GM18498 (cell line): ENCODE data around the gene MOG.

Experiments used
- ATAC-seq: cut with Tn5 transposase; IDR thresholded peaks from one replicate; pipeline ENCODE4 v1.9.1; 2021; ENCODE audit warnings: mild to moderate bottlenecking, moderate library complexity; ENCODE audit not compliant: unreplicated experiment

Gene MOG

DNA sequence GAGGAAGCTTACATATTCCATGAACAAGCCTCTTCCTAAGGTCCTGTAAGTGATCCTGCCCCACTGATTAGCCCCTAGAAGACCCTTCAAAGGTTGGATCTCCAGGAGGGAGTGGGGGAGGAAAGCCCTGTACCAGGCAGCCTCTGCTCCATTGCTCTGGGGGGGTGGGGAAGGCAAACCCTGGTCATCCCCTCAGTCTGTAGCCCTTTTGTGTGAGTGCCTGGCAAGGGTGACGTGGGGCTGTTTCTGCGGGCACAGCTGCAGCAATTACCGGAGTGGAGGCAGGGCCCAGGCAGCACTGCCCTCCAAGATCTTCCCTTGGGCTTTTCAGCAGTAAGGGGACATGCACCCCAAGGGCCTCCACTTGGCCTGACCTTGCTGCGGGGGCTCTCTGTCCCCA lies at the start of gene MOG:
Gene MOG, plus strand, starts transcription at position 295 of the 400 bp plus-strand sequence. CDS start 118 bp downstream, outside the sequence.
- ATAC-seq: no peak

DNA sequence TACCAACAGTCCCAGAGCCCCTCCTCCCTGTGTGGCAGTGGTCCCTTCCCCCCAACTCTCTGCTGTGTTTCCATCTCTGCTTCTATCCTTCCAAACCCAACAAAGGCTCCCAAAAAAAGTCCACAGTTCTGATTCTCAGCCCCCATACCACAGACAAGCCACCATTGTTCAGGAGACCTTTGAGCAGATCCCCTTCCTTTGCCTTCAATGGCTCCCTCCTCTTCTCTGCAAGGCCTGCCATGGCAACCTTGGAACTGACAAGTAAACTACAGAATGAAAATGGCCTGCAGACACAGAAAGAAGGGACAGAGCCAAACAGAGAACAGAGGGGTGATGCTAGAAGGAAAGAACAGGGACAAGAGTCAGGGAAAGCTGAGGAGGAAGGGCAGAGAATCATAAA lies 48.8 kb upstream of the MOG start:
- no peak for ATAC-seq

DNA sequence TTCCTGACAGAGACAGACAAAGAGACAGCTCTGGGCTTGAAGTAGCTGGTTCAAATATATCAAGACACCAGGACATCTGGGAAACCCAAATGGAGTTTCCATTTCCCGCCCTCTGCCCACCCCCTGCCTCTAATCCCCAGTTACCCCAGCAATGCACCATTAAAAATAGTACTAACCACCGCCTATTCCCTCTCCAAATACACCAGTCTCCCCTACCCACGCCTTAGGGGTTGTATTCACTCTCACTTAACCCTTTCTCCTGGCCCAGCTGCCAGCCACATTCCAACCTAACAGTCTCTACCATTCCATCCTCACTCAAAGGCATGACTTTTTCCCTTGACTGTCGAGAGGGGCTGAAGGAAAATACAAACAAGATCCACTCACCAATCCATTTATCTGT lies 46.4 kb upstream of the MOG start:
- no peak for ATAC-seq

DNA sequence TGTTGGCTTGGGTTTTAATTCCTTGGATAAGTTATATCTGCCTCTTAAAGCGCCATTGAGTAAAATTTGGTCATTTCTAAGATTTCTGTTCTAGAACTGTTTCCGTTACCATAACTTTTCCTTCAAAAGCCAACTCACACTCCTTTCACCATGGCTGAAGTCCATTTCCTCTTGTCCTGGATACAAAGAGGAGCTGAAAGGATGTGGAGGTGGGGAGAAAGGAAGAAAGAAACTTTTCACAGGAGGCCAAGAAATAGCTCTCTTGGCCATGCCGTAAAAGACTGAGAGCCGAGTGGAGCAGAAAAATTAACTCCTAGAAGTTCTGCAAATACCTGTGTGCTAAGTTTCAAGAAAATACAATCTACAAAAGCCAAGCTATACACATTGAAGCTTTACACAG lies 45.5 kb upstream of the MOG start:
- ATAC-seq: no peak

DNA sequence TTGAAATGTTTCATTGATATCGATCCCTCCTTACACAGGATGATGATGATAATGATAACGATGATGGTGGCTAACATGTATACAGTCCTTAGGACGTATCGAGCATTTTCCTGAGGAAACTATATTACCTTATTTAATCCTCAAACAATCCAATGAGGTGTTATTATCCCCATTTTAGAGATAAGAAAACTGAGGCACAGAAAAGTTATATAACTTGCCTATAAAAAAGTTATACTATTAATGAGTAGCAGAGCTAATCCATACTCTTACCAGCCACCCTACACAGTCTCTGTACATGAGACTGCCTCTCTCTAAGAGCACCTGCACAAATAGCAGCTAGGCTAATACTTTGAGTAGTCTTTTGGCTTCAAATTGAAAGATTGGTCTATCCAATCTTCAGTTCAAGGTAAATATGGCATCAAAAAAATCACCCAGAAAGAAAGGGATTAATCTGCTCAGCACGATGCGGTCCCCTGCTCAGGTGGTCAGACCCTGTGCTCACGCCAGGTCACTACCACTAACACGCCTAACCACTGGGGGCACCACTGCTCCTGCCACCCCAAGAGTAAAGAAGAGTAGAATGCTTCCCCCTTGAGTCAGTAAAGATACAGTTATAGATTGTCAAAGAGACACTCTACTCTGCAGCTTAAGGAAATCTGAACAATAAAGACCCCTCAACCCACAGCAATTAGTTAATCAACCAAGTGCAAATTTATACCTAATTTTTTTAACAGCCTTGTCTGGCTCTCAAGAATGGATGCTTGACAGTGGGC lies 38.9 kb upstream of the MOG start:
- ATAC-seq: no peak

DNA sequence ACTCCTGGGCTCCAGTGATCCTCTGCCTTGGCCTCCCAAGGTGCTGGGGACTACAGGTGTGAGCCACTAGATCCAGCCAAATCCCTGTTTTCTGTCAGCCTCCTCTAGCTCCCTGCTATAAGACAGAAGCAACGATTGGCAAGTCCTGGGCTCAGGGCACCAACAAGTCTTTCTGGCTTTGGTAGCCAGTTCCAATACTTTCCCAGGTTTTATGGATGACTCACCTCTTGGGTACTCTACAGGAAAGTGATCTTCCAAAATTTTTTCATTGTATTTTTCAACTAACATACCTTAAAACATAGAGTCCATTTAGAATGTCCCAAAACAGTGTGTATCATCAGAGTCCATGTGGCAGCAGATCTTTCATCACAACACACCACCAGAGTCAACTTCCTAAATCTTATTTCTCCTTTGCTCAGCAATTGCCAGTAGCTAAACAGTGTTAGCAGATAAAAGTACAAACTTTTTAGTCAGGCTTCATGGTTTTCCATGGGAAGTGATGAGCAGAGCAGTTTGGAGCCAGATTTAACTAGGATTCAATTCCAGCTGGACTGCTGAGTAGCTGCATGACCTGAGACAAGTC lies 37.2 kb upstream of the MOG start:
- ATAC-seq: no peak

DNA sequence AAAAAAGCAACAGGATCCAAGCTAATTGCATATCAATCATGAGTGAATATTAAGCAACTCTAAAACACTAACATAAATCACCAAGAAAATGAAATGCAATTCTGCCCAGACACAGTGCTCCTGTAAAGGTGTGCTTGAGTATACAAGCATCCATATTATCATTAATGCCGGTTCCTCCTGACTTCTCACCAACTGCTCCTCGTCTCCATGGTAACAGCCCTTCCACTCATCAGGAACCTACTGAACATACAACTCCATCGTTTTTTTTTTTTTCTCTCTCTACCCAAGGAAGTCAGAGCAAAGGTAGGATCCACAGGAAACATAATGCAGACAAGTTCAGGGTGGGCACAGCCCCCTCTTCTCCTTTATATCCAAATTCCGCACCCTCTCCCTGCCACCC lies 36.3 kb upstream of the MOG start:
- no peak for ATAC-seq

DNA sequence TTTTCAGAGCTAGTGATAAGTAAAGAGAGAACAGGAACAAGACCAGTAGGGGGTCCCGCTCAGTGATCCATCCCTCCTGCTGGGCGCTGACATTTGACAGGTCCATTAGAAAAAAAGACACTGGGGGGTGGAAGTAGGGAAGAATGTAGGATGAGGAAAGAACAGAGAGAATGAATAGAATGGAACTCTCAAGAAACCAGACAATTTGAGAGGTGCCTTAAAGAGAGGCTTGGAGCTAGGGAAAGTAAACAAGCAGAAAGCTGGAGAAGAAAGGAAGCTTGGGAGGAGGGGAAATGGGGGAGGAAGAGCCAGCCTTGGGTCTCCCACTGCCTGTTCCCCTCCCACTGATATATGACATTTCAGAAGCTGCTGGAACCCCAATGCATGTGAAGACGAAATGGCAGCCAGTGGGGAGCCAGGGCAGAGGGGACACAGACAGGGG lies 32.4 kb upstream of the MOG start:
- no peak for ATAC-seq

DNA sequence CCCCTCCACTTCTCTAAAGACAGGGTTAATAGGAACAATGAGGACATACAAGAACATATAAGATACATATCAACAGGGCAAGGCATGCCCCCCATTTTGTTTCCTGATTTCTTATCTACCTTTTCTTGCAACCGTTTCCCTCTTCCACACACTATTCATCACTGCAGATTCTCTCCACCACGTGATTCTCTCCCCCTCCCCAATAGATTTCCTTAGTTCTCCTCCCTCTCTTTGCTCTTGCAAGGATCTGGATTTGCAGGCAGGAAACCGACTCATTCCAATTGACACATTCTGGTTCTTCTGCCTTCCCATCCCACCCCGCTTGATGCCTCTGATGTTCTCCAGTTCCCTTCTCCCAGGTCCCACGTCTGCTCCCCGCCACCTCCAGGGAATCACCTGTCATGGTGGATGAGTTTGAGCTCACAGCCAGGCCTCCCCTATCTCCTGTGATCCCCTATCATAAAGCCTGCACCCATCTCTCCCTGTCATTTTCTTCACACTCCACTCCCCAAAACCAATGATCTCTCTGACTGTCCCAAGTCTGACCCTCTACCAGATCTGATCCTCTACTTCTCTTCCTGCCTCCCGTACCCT lies 31.5 kb upstream of the MOG start:
- no peak for ATAC-seq

DNA sequence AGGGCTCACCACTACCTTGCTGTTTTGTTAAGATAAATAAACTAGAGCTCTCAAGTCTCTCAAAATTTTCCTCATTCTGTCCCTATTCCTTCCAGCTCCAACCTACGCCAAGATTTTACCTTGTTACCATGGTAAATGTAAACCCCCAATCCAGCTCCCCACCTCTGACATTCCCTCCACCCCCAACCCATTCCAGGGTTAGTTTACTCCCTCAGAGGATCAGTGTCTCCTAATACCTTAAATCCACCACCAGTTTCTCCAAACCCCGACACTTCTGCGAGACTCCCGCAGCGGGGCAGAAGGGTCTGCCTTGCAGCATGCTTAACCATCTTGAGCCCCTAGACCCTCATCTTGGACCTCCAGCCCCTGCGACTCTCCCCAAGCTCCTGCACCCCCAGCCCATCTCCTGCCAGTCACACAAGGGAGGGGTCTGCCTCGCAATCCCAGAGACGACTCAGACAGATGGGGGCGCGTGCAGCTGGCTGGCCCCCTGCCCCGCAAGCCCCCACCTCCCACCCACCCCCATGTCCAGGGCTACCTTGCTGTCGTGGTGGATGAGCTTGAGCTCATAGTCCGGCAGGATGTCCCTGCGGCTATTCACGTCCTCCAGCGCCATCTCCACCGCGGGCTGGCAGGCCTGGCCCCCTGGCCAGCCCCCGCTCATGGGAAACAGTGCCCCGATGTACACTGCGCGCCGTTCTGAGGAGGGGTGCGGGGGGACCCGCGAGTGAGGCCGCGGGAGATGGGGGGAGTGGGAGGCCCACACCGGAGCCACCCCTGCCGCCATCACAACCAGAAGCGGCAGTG lies 29.7 kb upstream of the MOG start:
- ATAC-seq: no peak

DNA sequence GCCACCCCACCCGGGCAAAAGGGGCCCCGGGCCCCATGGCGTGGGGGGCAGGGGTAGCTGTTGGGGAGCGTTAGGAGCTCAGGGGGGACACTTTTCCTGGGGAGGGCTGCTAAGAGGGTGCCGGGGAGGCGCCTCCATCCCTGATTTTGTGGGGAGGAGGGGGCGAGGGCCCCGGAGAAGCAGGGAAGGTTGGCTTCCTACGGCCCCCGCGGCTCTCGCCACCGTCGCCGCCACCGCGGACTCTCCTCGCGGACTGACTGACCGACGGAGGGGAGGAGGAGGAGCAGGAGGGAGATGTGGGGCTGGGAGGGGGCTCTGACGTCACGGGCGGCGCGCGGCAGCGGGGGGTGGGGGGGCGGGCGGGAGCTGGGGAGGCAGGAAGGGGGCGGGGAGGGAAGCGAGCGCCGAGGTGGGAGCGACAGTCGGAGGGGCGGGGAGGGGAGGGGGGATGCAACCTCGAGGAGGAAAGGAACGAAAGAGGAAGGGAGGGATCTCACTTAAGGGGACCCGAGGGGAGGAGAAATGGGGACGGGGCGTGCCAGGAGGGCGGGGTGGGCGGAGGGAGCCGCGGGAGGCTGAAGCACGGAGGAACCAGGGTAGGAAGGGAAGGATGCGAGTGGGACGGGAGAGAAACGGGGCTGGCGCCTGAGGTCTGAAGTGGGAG lies 29.0 kb upstream of the MOG start:
- no peak for ATAC-seq

DNA sequence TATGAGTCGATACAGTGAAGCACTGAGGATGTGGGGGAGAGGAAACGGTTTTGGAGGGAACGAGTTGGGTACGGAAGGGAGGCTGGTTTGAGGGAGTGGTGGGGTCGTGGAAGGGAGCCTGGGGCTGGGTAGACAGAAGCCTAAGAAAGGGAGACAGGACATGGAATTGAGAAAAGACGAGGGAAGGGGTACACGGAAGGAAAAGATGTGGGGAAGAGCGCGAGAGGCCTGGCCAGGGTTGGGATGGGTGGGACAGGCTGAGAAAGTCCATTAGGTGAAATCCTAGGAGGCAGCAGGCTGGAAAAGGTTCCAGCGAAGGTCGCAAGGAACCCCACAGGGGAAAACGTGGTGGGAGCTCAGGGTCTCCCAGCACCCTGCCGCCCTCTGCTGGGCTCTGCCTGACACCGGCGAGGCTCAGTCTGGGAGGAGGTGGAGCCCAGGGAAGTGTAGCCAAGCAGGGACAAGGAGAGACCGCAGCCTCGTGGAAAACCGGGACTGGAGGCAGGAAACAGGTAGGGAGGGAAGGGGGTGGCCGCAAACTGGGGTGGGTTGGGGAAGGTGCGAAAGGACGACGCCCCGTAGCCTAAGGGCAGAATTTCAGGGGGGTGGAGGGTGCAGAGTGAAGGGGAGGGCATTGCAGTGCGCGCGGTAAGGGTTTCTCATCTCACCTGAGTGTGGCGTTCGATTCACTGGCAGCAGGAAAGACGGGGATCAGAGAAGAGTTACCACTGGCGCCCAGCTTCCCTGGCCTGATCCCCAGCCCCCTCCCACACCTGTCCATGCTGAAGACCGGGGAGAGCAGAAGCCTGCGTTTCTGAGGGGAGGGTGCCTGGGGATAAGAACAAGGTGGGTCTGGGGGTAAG lies 28.2 kb upstream of the MOG start:
- ATAC-seq: no peak

DNA sequence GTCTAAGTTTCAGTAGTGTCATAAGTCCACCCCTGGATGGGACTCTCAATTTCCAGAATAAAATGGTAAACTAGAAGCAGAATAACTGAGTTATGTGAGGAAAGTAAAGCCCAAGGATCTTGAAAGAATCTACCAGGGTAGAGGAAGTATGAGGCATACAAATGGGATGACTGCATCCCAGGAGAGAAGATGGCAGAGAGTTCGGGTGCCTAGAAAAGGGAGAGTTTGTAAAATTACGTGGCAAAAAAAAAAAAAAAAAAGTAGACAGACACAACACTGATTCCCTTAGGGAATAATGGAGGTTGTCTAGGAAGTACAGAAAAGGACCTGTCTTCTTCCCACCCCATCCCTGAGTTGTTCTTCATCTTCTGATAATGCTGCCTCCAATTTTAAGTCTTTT lies 27.3 kb upstream of the MOG start:
- ATAC-seq: no peak

DNA sequence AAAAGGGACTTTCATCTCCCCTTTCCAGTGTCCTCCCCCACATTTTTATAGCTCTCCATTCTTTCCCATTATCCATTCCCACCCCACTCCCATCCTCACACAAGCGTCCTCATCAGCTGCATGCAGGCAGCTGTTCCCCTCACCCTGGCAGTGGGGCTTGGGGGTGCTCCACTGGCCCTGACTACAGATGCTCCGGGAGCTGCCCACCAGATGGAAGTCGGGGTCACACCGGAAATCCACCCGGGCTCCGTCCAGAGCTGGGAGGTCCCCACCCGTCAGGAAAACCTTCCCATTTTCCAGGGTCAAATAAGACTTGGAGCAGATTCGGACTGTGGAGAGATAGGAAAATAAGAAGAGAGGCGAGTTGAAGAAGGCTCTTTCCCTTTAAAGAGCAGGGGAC lies 26.6 kb upstream of the MOG start:
- ATAC-seq: no peak

DNA sequence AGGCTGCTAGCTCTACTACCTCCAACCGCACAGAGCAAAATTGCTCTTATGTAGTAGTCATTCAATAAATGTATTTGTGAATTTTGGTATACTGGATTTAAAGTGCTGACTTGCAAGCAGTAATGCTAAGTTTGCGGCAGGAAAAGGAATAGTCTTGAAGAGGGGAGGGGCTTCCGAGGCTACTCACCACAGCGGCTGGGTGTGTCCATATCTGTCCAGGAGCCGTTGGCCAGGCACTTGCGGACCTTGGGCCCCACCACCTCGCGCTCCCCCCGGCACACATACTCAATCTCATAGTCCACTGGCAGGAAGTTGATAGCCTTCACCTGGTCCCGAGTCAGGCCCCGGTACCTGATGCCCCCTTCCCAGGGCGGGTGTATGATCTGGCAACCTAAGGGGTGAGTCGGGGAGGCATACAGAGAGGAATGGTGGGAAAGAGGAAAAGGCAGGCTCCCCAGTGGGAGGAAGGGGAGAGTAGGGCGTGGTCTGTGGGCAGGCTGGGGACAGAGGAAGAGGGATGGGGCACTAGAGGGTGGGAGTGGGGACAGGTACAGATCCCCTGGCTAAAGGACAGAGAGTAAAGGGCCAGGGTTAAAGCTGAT lies 25.6 kb upstream of the MOG start:
- no peak for ATAC-seq

DNA sequence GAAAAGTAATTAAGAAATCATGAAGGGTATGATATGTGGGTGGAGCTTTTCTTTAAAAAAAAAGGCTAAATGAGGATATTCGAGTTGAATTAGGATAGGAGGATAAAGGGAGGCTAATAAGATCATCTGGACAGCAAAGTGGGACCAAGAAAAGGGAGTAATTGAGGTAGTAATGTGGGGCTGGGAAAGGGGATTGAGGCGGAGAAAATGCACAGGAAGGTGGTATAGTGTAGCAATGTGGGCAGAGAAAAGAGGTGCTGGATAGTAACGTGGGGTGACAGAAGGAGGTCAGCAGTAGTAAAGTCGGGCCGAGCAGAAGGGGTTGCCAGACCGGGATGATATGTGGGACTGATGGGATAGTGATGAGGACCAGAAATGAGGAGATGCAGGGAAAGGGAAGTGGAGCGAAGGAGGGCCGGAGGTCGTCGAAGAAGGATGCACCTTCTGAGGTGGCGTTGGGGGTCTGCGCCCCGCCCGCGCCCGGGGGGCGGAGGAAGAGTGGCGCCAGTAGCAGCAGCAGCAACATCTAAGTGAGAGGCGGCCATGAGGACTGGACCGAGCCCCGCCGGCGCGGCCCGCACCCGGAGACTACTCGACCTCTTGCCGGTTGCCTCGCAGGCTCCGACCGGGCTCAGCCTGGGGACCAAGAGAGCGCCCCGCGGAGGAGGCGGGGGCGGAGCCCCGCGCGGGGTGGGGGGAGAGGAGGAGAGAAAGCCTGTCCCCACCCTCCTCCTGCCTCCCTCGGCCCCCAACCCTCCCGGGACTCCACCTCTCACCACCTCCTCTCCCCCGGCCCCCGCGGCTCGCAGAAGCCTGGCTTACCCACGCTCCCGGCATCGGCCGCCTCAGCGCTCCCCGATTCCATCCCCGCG lies 24.8 kb upstream of the MOG start:
- peak; percentile 35 for ATAC-seq

DNA sequence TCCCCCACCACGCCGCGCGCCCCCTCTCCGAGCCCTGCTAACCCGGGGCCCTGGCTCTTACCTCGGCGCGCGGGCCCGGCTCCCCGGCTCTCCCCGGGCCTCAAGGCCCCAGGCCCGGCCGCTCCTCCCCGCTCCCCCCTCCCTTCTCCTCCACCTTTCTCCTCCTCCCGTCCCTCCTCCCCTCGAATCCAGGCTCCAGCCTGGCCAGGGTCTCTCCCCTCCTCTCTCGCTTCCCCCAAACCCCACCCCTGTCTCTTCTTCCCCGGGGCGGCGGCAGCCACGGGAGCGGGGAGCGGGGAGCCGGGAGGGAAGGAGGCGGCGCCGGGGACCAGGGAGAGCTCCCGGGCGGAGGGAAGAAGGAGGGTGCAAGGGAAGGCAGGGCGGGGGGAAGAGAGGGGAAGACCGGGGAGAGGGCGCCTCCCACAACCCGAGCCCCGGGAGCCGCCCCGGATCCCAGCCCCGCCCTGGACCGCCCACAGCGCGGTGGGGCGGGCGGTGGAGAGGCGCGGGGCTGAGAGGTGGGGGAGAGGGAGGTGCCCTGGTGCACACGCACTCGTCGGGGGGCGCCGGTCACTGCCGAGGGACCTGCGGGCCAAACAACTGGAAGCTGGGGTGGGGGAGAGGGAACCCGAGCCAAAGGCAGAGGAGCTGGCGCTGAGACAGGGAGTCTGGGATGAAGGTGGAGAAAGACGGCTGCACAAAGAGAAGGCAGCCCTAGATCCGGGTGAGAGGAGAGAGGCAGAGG lies 23.9 kb upstream of the MOG start, which contains the start of gene GABBR1:
Gene GABBR1, minus strand, starts transcription at position 395 of the 745 bp plus-strand sequence. CDS start 798 bp downstream, outside the sequence.
- peak; percentile 75 for ATAC-seq

DNA sequence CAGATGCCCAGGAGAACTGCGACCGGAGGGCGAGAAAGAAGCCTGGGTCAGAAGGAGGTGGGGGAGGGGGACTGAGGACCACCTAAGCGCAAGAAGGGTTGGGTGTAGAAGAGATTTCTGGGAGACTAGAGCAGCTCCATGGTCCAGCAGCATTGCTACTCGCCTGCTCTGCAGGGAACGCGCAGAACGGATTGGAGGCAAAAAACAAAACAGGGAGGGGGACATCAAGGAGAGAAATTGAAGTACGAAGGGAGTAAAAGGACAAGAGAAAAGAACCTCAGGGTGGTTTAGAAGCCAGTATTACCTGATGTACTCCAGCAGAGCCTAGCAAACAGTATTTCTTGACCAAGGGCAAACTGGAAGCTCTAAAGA lies 23.4 kb upstream of the MOG start:
- ATAC-seq: no peak
